Astrocyte (in vitro differentiated cells and primary cell): ENCODE results near the gene VAV2.

Experiments
- CTCF ChIP-seq: IDR thresholded peaks from 2 replicates; pipeline ENCODE4 v1.5.1; 2011; ENCODE audit warnings: low read depth, mild to moderate bottlenecking, inconsistent platforms, low read length, moderate library complexity; ENCODE audit not compliant: insufficient read depth
- EZH2 ChIP-seq: IDR thresholded peaks from 2 replicates; pipeline ENCODE4 v1.6.1; 2012; ENCODE audit warnings: mild to moderate bottlenecking, low read length, inconsistent platforms; ENCODE audit not compliant: insufficient read depth

- TF ChIP-seq CTCF (no peak), EZH2 (no peak)
Observed at GRCh38 chr9:133795049-133795448, 197.1 kb downstream of the VAV2 start.
